ENCODE results near the gene KCNK5. TPM values are rescaled to one million over a fixed set of nuclear protein-coding genes. Genes with fewer than 3 reads are reported as not detected.

Gene KCNK5
- total and polyA plus RNA-seq, 2 donors (not counting 3 experiments of a cell fraction or from before 2014, with no cell fraction given), result not detected

DNA sequence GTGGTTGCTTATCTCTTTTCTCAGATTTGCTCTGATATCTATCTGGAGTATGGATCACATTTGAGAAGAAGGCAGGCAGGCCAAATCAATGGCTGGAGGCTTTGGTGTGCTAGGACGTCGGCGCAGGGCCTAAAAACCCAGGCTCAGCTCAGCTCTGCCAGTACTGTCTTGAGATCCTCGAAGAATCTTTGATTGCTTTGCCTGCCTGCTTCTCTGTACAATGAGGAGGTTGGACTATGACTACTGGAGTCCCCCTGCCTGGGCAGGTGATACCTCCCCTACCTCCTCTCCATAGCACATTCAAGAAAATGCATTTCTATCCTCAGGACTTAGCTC is 25.1 kb downstream of the KCNK5 start:
- Histone ChIP-seq H3K4me1 (ENCODE audit: control insufficient read depth, extremely low read depth, insufficient read depth, low read length) (no peaks in the 10 kb centered on the region), H3K4me3 (replicated peaks in 1 of 3; ENCODE audit: insufficient read depth in 1 of 3, low read depth in 1 of 3, low read length in 3 of 3) (no peak overlapping the region), H3K4me2 (ENCODE audit: insufficient read depth, low read length) (no peak overlapping the region), H3K27me3 (ENCODE audit: control insufficient read depth in 2 of 2, insufficient read depth in 2 of 2, low read length in 2 of 2) (no peaks in the 10 kb centered on the region), H3K27ac (ENCODE audit: insufficient read depth, low read depth, low read length) (no peak overlapping the region), H3K9me1 (replicated peaks; ENCODE audit: control insufficient read depth, extremely low read depth, insufficient read depth, low read length) (no peaks in the 10 kb centered on the region), H3K9me3 (replicated peaks; ENCODE audit: control insufficient read depth, insufficient read depth, low read length) (no peaks in the 10 kb centered on the region), H3K9ac (replicated peaks; ENCODE audit: extremely low read depth, insufficient read depth, low read length) (no peak overlapping the region), H3K36me3 (ENCODE audit: control insufficient read depth in 2 of 2, extremely low read depth in 1 of 2, insufficient read depth in 2 of 2, low read length in 2 of 2) (no peaks in the 10 kb centered on the region), H3K79me2 (ENCODE audit: control insufficient read depth, insufficient read depth, low read length) (no peaks in the 10 kb centered on the region), H4K20me1 (replicated peaks; ENCODE audit: control insufficient read depth, extremely low read depth, insufficient read depth, low read length) (no peaks in the 10 kb centered on the region), H2AFZ (ENCODE audit: low read depth, low read length) (no peak overlapping the region)
- FAIRE-seq (no peak), DNase-seq (ENCODE audit: low read depth, low spot score) (no peak)
- TF ChIP-seq POLR2A (IDR thresholded peaks at IDR 0.05; ENCODE audit: low read depth, low read length), result no peak
- TF ChIP-seq EZH2 (IDR thresholded peaks at IDR 0.05; ENCODE audit: borderline replicate concordance, low read depth, low read length, severe bottlenecking), result no peak
- TF ChIP-seq MYC (IDR thresholded peaks at IDR 0.05; ENCODE audit: low read depth, low read length), result no peak
- no peak for TF ChIP-seq POLR2AphosphoS5 (IDR thresholded peaks at IDR 0.05; ENCODE audit: insufficient read depth, low read depth, low read length)
- TF ChIP-seq JUN (IDR thresholded peaks at IDR 0.05; ENCODE audit: borderline replicate concordance, insufficient read depth, insufficient read length, low read depth), result no peak
- no peak for TF ChIP-seq GATA2 (IDR thresholded peaks at IDR 0.05; ENCODE audit: insufficient read depth, insufficient read length, low read depth, low read length)
- intact Hi-C loops (cut with micrococcal nuclease) (no loop called here), dilution Hi-C loops (cut with MboI; ENCODE audit: extremely low pct_ligation_motif_present, low sequenced_read_pairs) (no loop called here)
- ChIA-PET CTCF (no interaction called here), POLR2A (no interaction called here)
- BruUV-seq (replicated peaks), result no TSS peak

DNA sequence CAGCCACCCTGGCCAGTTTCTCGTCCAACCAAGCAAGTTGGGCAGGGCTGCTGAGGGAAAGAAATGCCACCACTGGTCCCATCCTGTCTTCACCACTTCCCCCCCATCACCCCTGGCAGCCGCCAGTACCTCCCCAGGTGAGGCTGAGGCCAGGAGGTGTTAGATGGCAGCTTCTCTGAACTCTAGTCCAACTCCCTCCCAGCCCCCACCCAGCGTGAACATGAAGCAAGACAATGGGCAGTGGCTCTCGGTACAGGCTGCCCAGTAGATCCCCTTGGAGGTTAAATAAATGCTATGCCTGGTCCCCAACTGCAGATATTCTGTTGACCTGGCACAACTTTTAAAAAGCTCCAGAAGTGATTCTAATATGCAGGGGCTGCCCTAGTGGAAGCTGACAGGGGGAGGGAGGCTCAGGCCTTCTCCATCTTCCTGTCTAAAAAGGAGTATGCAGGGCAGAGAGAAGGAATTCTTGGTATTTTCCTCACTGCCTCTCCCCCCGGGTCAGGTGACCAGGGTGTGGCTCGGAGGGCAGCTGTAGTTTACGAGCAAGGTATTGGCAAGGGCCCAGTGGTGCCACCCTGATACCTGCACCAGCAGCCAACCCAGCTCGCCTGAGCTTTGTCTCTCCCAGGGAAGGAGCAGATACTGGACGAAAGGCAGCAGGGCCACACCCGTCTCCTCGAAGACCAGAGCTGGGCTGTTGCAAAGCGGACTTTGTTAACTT is 25.7 kb downstream of the KCNK5 start:
- intact Hi-C loops (cut with micrococcal nuclease), result no loop called here
- CTCF ChIA-PET, result no interaction called here

More for the DNA sequence above, 25.7 kb downstream of the KCNK5 start:
- no peak for FAIRE-seq
- Histone ChIP-seq H3K4me2 (ENCODE audit: insufficient read depth, low read length) (no peak overlapping the region), H3K27ac (ENCODE audit: insufficient read depth, low read depth, low read length) (no peak overlapping the region), H3K9ac (replicated peaks; ENCODE audit: extremely low read depth, insufficient read depth, low read length) (no peak overlapping the region), H3K36me3 (ENCODE audit: control insufficient read depth in 2 of 2, extremely low read depth in 1 of 2, insufficient read depth in 2 of 2, low read length in 2 of 2) (no peaks in the 10 kb centered on the region), H3K4me1 (ENCODE audit: control insufficient read depth, extremely low read depth, insufficient read depth, low read length) (no peaks in the 10 kb centered on the region), H3K4me3 (replicated peaks in 1 of 3; ENCODE audit: insufficient read depth in 1 of 3, low read depth in 1 of 3, low read length in 3 of 3) (no peak overlapping the region), H3K27me3 (ENCODE audit: control insufficient read depth in 2 of 2, insufficient read depth in 2 of 2, low read length in 2 of 2) (no peaks in the 10 kb centered on the region), H3K9me1 (replicated peaks; ENCODE audit: control insufficient read depth, extremely low read depth, insufficient read depth, low read length) (no peaks in the 10 kb centered on the region), H3K9me3 (replicated peaks; ENCODE audit: control insufficient read depth, insufficient read depth, low read length) (no peaks in the 10 kb centered on the region), H2AFZ (ENCODE audit: low read depth, low read length) (no peak overlapping the region), H3K79me2 (ENCODE audit: control insufficient read depth, insufficient read depth, low read length) (no peaks in the 10 kb centered on the region), H4K20me1 (replicated peaks; ENCODE audit: control insufficient read depth, extremely low read depth, insufficient read depth, low read length) (no peaks in the 10 kb centered on the region)
- dilution Hi-C loops (cut with MboI; ENCODE audit: extremely low pct_ligation_motif_present, low sequenced_read_pairs), result no loop called here
- TF ChIP-seq POLR2AphosphoS5 (IDR thresholded peaks at IDR 0.05; ENCODE audit: insufficient read depth, low read depth, low read length), result no peak
- TF ChIP-seq, protein P1, sequence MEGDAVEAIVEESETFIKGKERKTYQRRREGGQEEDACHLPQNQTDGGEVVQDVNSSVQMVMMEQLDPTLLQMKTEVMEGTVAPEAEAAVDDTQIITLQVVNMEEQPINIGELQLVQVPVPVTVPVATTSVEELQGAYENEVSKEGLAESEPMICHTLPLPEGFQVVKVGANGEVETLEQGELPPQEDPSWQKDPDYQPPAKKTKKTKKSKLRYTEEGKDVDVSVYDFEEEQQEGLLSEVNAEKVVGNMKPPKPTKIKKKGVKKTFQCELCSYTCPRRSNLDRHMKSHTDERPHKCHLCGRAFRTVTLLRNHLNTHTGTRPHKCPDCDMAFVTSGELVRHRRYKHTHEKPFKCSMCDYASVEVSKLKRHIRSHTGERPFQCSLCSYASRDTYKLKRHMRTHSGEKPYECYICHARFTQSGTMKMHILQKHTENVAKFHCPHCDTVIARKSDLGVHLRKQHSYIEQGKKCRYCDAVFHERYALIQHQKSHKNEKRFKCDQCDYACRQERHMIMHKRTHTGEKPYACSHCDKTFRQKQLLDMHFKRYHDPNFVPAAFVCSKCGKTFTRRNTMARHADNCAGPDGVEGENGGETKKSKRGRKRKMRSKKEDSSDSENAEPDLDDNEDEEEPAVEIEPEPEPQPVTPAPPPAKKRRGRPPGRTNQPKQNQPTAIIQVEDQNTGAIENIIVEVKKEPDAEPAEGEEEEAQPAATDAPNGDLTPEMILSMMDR (IDR thresholded peaks at IDR 0.05; ENCODE audit: extremely low read depth in 1 of 2, insufficient read depth in 1 of 2, low read depth in 1 of 2, low read length in 2 of 2), result no peak
- no peak for TF ChIP-seq MYC (IDR thresholded peaks at IDR 0.05; ENCODE audit: low read depth, low read length)
- TF ChIP-seq EZH2 (IDR thresholded peaks at IDR 0.05; ENCODE audit: borderline replicate concordance, low read depth, low read length, severe bottlenecking), result no peak
- TF ChIP-seq FOS (IDR thresholded peaks at IDR 0.05; ENCODE audit: borderline replicate concordance, insufficient read depth, low read length), result no peak
- no peak for TF ChIP-seq POLR2A (IDR thresholded peaks at IDR 0.05; ENCODE audit: low read depth, low read length)
- TF ChIP-seq GATA2 (IDR thresholded peaks at IDR 0.05; ENCODE audit: insufficient read depth, insufficient read length, low read depth, low read length), result no peak
- no TSS peak for BruUV-seq (replicated peaks)
- POLR2A ChIA-PET, result no interaction called here
- DNase-seq (ENCODE audit: low read depth, low spot score), result no peak
